K562 (cell line): ENCODE data around the gene SMC5. TPM values are rescaled to one million over a fixed set of nuclear protein-coding genes. Genes with fewer than 3 reads are reported as not detected.
A peak's percentile ranks its signal among the peaks of the same experiment; 100 is the strongest.

ENCODE experiments used
- ATF1 ChIP-seq, 2 experiments: fragments of 450-650 bp in 1 of 2; IDR thresholded peaks; 2 replicates each; pipeline ENCODE4 v1.6.1; 2016; ENCODE audit warnings: missing compliant biosample characterization in 1 of 2, missing genetic modification characterization in 1 of 2
- DPF2 ChIP-seq: fragments of 450-650 bp; IDR thresholded peaks from 2 replicates; pipeline ENCODE4 v1.6.1; 2016
- E2F3 ChIP-seq: fragments of 250-450 bp; sonication (Bioruptor Pico); IDR thresholded peaks from 2 replicates; pipeline ENCODE4 v1.4.0; 2020; ENCODE audit warnings: mild to moderate bottlenecking
- FOXA1 ChIP-seq: fragments of 450-650 bp; IDR thresholded peaks from 2 replicates; pipeline ENCODE4 v1.6.1; 2016; ENCODE audit warnings: mild to moderate bottlenecking, borderline replicate concordance
- MEF2D ChIP-seq: conservative IDR thresholded peaks from 2 replicates; pipeline ENCODE4 v1.6.1; 2016; ENCODE audit warnings: low read depth, missing genetic modification characterization, missing compliant biosample characterization
- NFIX ChIP-seq: fragments of 250-450 bp; sonication (Bioruptor Pico); IDR thresholded peaks from 2 replicates; pipeline ENCODE4 v1.4.0; 2020; ENCODE audit warnings: low read depth, mild to moderate bottlenecking, moderate library complexity
- PHB ChIP-seq: fragments of 250-450 bp; sonication (Bioruptor Pico); IDR thresholded peaks from 2 replicates; pipeline ENCODE4 v1.5.0; 2021
- PML ChIP-seq: IDR thresholded peaks from 2 replicates; pipeline ENCODE4 v1.6.1; 2012; ENCODE audit warnings: low read length, inconsistent platforms
- PTRF ChIP-seq: fragments of 450-650 bp; IDR thresholded peaks from 2 replicates; pipeline ENCODE4 v1.6.1; 2016; ENCODE audit warnings: mild to moderate bottlenecking, missing genetic modification characterization, missing compliant biosample characterization
- RFX5 ChIP-seq: IDR thresholded peaks from 2 replicates; pipeline ENCODE4 v1.6.1; 2011; ENCODE audit warnings: low read depth, mild to moderate bottlenecking, improper control_type of control experiment, low read length
- SMARCC2 ChIP-seq: fragments of 450-650 bp; IDR thresholded peaks from 2 replicates; pipeline ENCODE4 v1.6.1; 2017; ENCODE audit warnings: antibody characterized with exemption, moderate library complexity, mild to moderate bottlenecking, low read depth
- SP1 ChIP-seq: sonication (generic); formaldehyde crosslinking; IDR thresholded peaks from 2 replicates; pipeline ENCODE4 v1.8.1; 2022; ENCODE audit warnings: mild to moderate bottlenecking, missing genetic modification reagents
- TAF7 ChIP-seq: fragments of 450-650 bp; IDR thresholded peaks from 2 replicates; pipeline ENCODE4 v1.6.1; 2016; ENCODE audit warnings: missing genetic modification characterization, missing compliant biosample characterization
- TCF7 ChIP-seq: sonication (generic); IDR thresholded peaks from 2 replicates; pipeline ENCODE4 v1.6.1; 2016; ENCODE audit warnings: antibody characterized with exemption, borderline replicate concordance
- TSC22D4 ChIP-seq: fragments of 450-650 bp; IDR thresholded peaks from 2 replicates; pipeline ENCODE4 v1.6.1; 2016; ENCODE audit warnings: missing genetic modification characterization, missing biosample characterization, control low read depth
- ZBTB17 ChIP-seq: fragments of 450-650 bp; formaldehyde crosslinking; IDR thresholded peaks from 2 replicates; pipeline ENCODE4 v1.4.0; 2020; ENCODE audit warnings: mild to moderate bottlenecking
- ZFX ChIP-seq: sonication (generic); formaldehyde crosslinking; IDR thresholded peaks from 2 replicates; pipeline ENCODE4 v1.8.0; 2022; ENCODE audit warnings: mild to moderate bottlenecking, missing genetic modification reagents, moderate library complexity
- ZNF143 ChIP-seq: sonication (generic); formaldehyde crosslinking; IDR thresholded peaks from 2 replicates; pipeline ENCODE4 v1.9.0; 2022; ENCODE audit warnings: mild to moderate bottlenecking, missing genetic modification reagents
- ZNF146 ChIP-seq: IDR thresholded peaks from one replicate; pipeline ENCODE4 v1.6.1; 2018; ENCODE audit warnings: missing compliant biosample characterization; ENCODE audit not compliant: unreplicated experiment
- ZNF41 ChIP-seq: fragments of 250-450 bp; sonication (Bioruptor Pico); conservative IDR thresholded peaks from 2 replicates; pipeline ENCODE4 v1.4.0; 2020; ENCODE audit warnings: mild to moderate bottlenecking
- polyA plus RNA-seq, 8 experiments: library from polyadenylated mRNA; depleted of rRNA in 4 of 8; stranded (reverse) in 5 of 8; unstranded in 3 of 8; fragments of >200 nt; fragmentation: Nextera tagmentation in 2 of 8; fragmentation: Illumina TruSeq in 1 of 8; extraction: Ambion mirVana in 2 of 8; extraction: Trizol in 1 of 8; gene quantifications; 2 replicates each; pipeline versions ENCODE4 v1.2.1 to v1.2.3, GENCODE V29; 2011 to 2014; ENCODE audit warnings: inconsistent platforms in 1 of 8, missing spikeins in 1 of 8
- total RNA-seq, 7 experiments: library from RNA; depleted of rRNA in 6 of 7; stranded (reverse); fragments of >200 nt in 6 of 7; fragmentation: Illumina TruSeq in 2 of 7; extraction: Trizol in 2 of 7; gene quantifications; 2 replicates each; pipeline versions ENCODE4 v1.2.1 to v1.2.3, GENCODE V29; 2011 to 2021; ENCODE audit warnings: low replicate concordance in 1 of 7
- TF ChIP-seq, protein P1 (sequence below): fragments of 250-450 bp; sonication (Bioruptor Pico); IDR thresholded peaks from 2 replicates; pipeline ENCODE4 v1.5.0; 2021
- TF ChIP-seq, protein P2 (sequence below): sonication (generic); formaldehyde crosslinking; IDR thresholded peaks from 2 replicates; pipeline ENCODE4 v1.9.0; 2022; ENCODE audit warnings: mild to moderate bottlenecking, missing genetic modification reagents
- TF ChIP-seq, protein P3 (sequence below): sonication (generic); IDR thresholded peaks from 2 replicates; pipeline ENCODE4 v1.6.1; 2016
- TF ChIP-seq, protein P4 (sequence below): fragments of 450-650 bp; formaldehyde crosslinking; IDR thresholded peaks from 2 replicates; pipeline ENCODE4 v1.4.0; 2020; ENCODE audit warnings: mild to moderate bottlenecking, mixed read lengths
- TF ChIP-seq, protein P5 (sequence below): fragments of 250-450 bp; sonication (Bioruptor Pico); IDR thresholded peaks from 2 replicates; pipeline ENCODE4 v1.4.0; 2020; ENCODE audit warnings: mild to moderate bottlenecking, moderate library complexity

Gene SMC5
- total and polyA plus RNA-seq, 9 of the 15 experiments (the other 6 are each of a cell fraction or from before 2014, with no cell fraction given) = 3.5 to 43.2 (median 21.4) TPM

DNA sequence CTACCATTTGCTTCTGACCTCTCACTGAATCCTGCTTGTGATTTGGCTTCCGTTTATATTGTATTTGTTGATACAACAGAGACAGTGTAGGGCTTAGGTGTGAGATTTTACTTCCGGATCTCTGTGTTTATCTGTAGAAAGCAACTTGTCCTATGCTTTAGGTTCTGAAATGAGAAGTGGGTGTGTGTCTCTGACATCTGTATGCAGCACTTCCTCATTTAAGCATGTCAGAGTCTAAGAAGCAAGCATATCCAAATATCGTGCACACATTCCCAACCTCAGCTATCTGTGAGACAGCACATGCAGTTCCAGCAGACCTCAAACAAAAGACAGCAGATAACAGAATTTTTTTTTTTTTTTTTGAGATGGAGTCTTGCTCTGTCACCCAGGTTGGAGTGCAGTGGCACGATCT is 139.4 kb downstream of the SMC5 start (continued):
- TF ChIP-seq SMARCC2 = peak; percentile 72
- TF ChIP-seq PTRF (tag) = no peak
- no peak for TF ChIP-seq RFX5
- TF ChIP-seq ZFX = no peak
- 0 out of 2 replicates have a peak, but pooled peaks have one; percentile 45 for TF ChIP-seq SP1 (CRISPR knock-in tag)
- TF ChIP-seq, protein P1, sequence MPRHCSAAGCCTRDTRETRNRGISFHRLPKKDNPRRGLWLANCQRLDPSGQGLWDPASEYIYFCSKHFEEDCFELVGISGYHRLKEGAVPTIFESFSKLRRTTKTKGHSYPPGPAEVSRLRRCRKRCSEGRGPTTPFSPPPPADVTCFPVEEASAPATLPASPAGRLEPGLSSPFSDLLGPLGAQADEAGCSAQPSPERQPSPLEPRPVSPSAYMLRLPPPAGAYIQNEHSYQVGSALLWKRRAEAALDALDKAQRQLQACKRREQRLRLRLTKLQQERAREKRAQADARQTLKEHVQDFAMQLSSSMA (CRISPR knock-in tag) = no peak
- TF ChIP-seq TAF7 (tag) = no peak
- no peak for TF ChIP-seq ZNF143 (CRISPR knock-in tag)
- peak; percentile 94 for TF ChIP-seq PML
- TF ChIP-seq, protein P2, sequence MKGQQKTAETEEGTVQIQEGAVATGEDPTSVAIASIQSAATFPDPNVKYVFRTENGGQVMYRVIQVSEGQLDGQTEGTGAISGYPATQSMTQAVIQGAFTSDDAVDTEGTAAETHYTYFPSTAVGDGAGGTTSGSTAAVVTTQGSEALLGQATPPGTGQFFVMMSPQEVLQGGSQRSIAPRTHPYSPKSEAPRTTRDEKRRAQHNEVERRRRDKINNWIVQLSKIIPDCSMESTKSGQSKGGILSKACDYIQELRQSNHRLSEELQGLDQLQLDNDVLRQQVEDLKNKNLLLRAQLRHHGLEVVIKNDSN (CRISPR knock-in tag) = no peak
- TF ChIP-seq DPF2 = peak; percentile 92
- no peak for TF ChIP-seq TCF7
- no peak for TF ChIP-seq ZBTB17
- no peak for TF ChIP-seq ATF1 (CRISPR knock-in tag; IDR thresholded peaks at IDR 0.05)
- 0 out of 2 replicates have a peak, but pooled peaks have one; percentile 24 for TF ChIP-seq ATF1 (tag; IDR thresholded peaks at IDR 0.05)
- TF ChIP-seq ZNF146 (CRISPR knock-in tag) = no peak
- no peak for TF ChIP-seq NFIX (CRISPR knock-in tag)
- no peak for TF ChIP-seq FOXA1
- TF ChIP-seq MEF2D = peak; percentile 66; the same call in 1 of the 2 replicates
- TF ChIP-seq, protein P3, sequence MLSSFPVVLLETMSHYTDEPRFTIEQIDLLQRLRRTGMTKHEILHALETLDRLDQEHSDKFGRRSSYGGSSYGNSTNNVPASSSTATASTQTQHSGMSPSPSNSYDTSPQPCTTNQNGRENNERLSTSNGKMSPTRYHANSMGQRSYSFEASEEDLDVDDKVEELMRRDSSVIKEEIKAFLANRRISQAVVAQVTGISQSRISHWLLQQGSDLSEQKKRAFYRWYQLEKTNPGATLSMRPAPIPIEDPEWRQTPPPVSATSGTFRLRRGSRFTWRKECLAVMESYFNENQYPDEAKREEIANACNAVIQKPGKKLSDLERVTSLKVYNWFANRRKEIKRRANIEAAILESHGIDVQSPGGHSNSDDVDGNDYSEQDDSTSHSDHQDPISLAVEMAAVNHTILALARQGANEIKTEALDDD = no peak
- TF ChIP-seq TSC22D4 (tag) = no peak
- no peak for TF ChIP-seq E2F3 (CRISPR knock-in tag)
- TF ChIP-seq, protein P4, sequence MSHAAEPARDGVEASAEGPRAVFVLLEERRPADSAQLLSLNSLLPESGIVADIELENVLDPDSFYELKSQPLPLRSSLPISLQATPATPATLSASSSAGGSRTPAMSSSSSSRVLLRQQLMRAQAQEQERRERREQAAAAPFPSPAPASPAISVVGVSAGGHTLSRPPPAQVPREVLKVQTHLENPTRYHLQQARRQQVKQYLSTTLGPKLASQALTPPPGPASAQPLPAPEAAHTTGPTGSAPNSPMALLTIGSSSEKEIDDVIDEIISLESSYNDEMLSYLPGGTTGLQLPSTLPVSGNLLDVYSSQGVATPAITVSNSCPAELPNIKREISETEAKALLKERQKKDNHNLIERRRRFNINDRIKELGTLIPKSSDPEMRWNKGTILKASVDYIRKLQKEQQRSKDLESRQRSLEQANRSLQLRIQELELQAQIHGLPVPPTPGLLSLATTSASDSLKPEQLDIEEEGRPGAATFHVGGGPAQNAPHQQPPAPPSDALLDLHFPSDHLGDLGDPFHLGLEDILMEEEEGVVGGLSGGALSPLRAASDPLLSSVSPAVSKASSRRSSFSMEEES (CRISPR knock-in tag) = no peak
- TF ChIP-seq, protein P5, sequence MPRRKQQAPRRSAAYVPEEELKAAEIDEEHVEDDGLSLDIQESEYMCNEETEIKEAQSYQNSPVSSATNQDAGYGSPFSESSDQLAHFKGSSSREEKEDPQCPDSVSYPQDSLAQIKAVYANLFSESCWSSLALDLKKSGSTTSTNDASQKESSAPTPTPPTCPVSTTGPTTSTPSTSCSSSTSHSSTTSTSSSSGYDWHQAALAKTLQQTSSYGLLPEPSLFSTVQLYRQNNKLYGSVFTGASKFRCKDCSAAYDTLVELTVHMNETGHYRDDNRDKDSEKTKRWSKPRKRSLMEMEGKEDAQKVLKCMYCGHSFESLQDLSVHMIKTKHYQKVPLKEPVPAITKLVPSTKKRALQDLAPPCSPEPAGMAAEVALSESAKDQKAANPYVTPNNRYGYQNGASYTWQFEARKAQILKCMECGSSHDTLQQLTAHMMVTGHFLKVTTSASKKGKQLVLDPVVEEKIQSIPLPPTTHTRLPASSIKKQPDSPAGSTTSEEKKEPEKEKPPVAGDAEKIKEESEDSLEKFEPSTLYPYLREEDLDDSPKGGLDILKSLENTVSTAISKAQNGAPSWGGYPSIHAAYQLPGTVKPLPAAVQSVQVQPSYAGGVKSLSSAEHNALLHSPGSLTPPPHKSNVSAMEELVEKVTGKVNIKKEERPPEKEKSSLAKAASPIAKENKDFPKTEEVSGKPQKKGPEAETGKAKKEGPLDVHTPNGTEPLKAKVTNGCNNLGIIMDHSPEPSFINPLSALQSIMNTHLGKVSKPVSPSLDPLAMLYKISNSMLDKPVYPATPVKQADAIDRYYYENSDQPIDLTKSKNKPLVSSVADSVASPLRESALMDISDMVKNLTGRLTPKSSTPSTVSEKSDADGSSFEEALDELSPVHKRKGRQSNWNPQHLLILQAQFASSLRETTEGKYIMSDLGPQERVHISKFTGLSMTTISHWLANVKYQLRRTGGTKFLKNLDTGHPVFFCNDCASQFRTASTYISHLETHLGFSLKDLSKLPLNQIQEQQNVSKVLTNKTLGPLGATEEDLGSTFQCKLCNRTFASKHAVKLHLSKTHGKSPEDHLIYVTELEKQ (CRISPR knock-in tag) = no peak
- no peak for TF ChIP-seq ZNF41 (CRISPR knock-in tag)
- TF ChIP-seq PHB (CRISPR knock-in tag) = no peak
